Heart left ventricle (tissue), 16 donors: ENCODE results near the gene GAGE12C. TPM values are rescaled to one million over a fixed set of nuclear protein-coding genes. Genes with fewer than 3 reads are reported as not detected.
"Not testable (repeated sequence)": the region's sequence is repeated elsewhere in the genome, so short reads cannot be mapped to it uniquely, and the experiment has no call there.

Experiments
- ATAC-seq, 4 donors: fragments of 200-7000 bp; cut with Tn5 transposase; one replicate each; pipeline ENCODE4 v1.9.1; 2020 to 2022; ENCODE audit warnings: moderate library complexity in 4 of 4, mild to moderate bottlenecking in 3 of 4, moderate number of reproducible peaks in 1 of 4
- DNase-seq, 5 donors: peaks; one replicate each; pipeline ENCODE4 v3.0.0-alpha.2; 2020
- H3K27ac ChIP-seq, 12 donors: fragments of 200-600 bp; sonication (generic) in 4 of 12; one replicate each; pipeline versions ENCODE4 v1.5.0 to v1.8.0; 2016 to 2022; ENCODE audit warnings: mild to moderate bottlenecking in 2 of 12
- H3K27me3 ChIP-seq, 9 donors: fragments of 200-600 bp; sonication (generic) in 2 of 9; one replicate each; pipeline versions ENCODE4 v1.5.1 to v1.8.0; 2016 to 2022; ENCODE audit warnings: mild to moderate bottlenecking in 3 of 9
- H3K36me3 ChIP-seq, 9 donors: fragments of 200-600 bp; sonication (generic) in 2 of 9; one replicate each; pipeline versions ENCODE4 v1.5.0 to v1.8.0; 2018 to 2022; ENCODE audit warnings: mild to moderate bottlenecking in 2 of 9
- H3K4me1 ChIP-seq, 12 donors: fragments of 200-600 bp; sonication (generic) in 4 of 12; one replicate each; pipeline versions ENCODE4 v1.5.0 to v1.8.0; 2016 to 2022; ENCODE audit warnings: mild to moderate bottlenecking in 3 of 12
- H3K4me3 ChIP-seq, 12 donors: fragments of 200-600 bp; sonication (generic) in 4 of 12; one replicate each; pipeline versions ENCODE4 v1.5.0 to v1.8.0; 2017 to 2022; ENCODE audit warnings: mild to moderate bottlenecking in 9 of 12, moderate library complexity in 4 of 12
- H3K9me3 ChIP-seq, 12 donors: fragments of 200-600 bp; sonication (generic) in 4 of 12; one replicate each; pipeline versions ENCODE4 v1.5.0 to v1.8.0; 2016 to 2022; ENCODE audit warnings: mild to moderate bottlenecking in 1 of 12
- WGBS, 4 donors: extraction: QIAGEN DNeasy Blood & Tissue Kit in 2 of 4; methylation state at CpG; one replicate each; pipeline versions ENCODE4 v1.1.5 to v1.1.7; 2013 to 2018; 5-methylcytosine and 5-hydroxymethylcytosine counted together
- intact Hi-C, 10 donors: fragments of 100-400 bp; cut with DNase I; formaldehyde crosslinking; loops; one replicate each; pipeline versions ENCODE4 v1.11.1 to v1.14.2; 2022
- long read RNA-seq, 3 donors: library from polyadenylated mRNA; unstranded; transcript quantifications; one replicate each; pipeline ENCODE4 v2.0.0, GENCODE V29; 2020 to 2021
- polyA plus RNA-seq, 2 donors: library from polyadenylated mRNA; stranded (reverse); fragments of 200-250 nt; gene quantifications; one replicate each; pipeline ENCODE4 v1.2.3, GENCODE V29; 2013
- total RNA-seq, 9 donors: library from RNA; depleted of rRNA in 2 of 9; stranded (reverse); fragments of >200 nt in 2 of 9; fragmentation: NEBNext Ultra II Directional in 3 of 9; extraction: Animal tissue kit (Norgen Biotek cat#: 25700) in 3 of 9; gene quantifications; one replicate each; pipeline versions ENCODE4 v1.1.0 to v1.2.4, GENCODE V29; 2016 to 2023
- donor health status: ischemic (EF 13 %, LVEDD 7.1; RV severe dilation, severe dysfunction).
- donor health status: healthy with polysubstance abuse.
- donor health status: DM: no; HTN: yes; CAD: no.
- donor health status: DM: no; HTN: no; CAD: no.
- donor health status: ischemic (EF 25% LVEDD 6.9; RV normal size, moderate dysfunction).
- donor health status: ischemic (EF 25% LVEDD 5.7; RV mildly dilated, moderate dysfunction).
- donor health status: healthy.
- donor health status: DM: yes; HTN: yes; CAD: no.
- donor health status: ischemic (EF 35%, LVEDD 5.7; RV mildly dilated, moderate dysfunction).
- donor health status: nonischemic (EF 11% LVEDD 7.7; RV severe dilation, severe dysfunction).
- donor health status: DM: yes; HTN: yes; CAD: no.
- donor health status: PGD.
- donor health status: ischemic (EF 29% LVEDD 5.4; RV normal size, mild dysfunction).
- donor health status: nonischemic (EF 23%, LVEDD 6.1; RV moderate dilation, normal function).

GAGE12C gene
- total RNA-seq (not detected), polyA plus RNA-seq (not detected)
- long read RNA-seq, donor 1: 0 reads
- long read RNA-seq, donor 2: 0 reads
- long read RNA-seq, donor 3: 0 reads

GRCh38 chrX:49531877-49532276 lies at the start of gene GAGE12C:
Gene GAGE12C, plus strand, starts transcription at chrX:49532177. Its CDS starts 1,155 bp downstream, at chrX:49533332.
- whole genome bisulfite sequencing, 4 donors: no CpG with 5 or more reads among the region's 16 CpGs
- ATAC-seq, H3K9me3 ChIP-seq, H3K4me3 ChIP-seq, DNase-seq, H3K27me3 ChIP-seq, H3K36me3 ChIP-seq, H3K4me1 ChIP-seq, H3K27ac ChIP-seq, intact Hi-C loops: not testable (repeated sequence)

- intact Hi-C loops, H3K27me3 ChIP-seq, H3K36me3 ChIP-seq, H3K27ac ChIP-seq, ATAC-seq, DNase-seq, H3K4me3 ChIP-seq, H3K9me3 ChIP-seq, H3K4me1 ChIP-seq: not testable (repeated sequence)
- no CpG with 5 or more reads among the region's 16 CpGs for WGBS, 4 donors
Observed at GRCh38 chrX:49541433-49541832, 9.5 kb downstream of the GAGE12C start, which contains the start of gene GAGE12D. Gene GAGE12D, plus strand, starts transcription at chrX:49541733. Its CDS starts 1,155 bp downstream, at chrX:49542888.

GRCh38 chrX:49550989-49551388 lies 19.0 kb downstream of the GAGE12C start, which contains the start of gene GAGE12E:
Gene GAGE12E, plus strand, starts transcription at chrX:49551289. Its CDS starts 1,155 bp downstream, at chrX:49552444.
- H3K9me3 ChIP-seq, H3K36me3 ChIP-seq, DNase-seq, H3K27me3 ChIP-seq, H3K4me1 ChIP-seq, ATAC-seq, H3K27ac ChIP-seq, intact Hi-C loops, H3K4me3 ChIP-seq: not testable (repeated sequence)
- no CpG with 5 or more reads among the region's 16 CpGs for WGBS, 4 donors

GRCh38 chrX:49560542-49560941 lies 28.6 kb downstream of the GAGE12C start, which contains the start of gene GAGE12F:
Gene GAGE12F, plus strand, starts transcription at chrX:49560842. Its CDS starts 1,155 bp downstream, at chrX:49561997.
- not testable (repeated sequence) for H3K4me1 ChIP-seq

GRCh38 chrX:49568728-49569127 lies 36.8 kb downstream of the GAGE12C start:
- no CpG with 5 or more reads among the region's 11 CpGs for WGBS, 4 donors
- H3K9me3 ChIP-seq, H3K4me1 ChIP-seq, H3K36me3 ChIP-seq, H3K27me3 ChIP-seq, H3K27ac ChIP-seq, ATAC-seq, intact Hi-C loops, H3K4me3 ChIP-seq: not testable (repeated sequence)
- peak in 2 of 5 donors; percentile 5 to 15 for DNase-seq

More at GRCh38 chrX:49560542-49560941, 28.6 kb downstream of the GAGE12C start, which contains the start of gene GAGE12F:
- DNase-seq, H3K27me3 ChIP-seq, ATAC-seq, H3K36me3 ChIP-seq, H3K4me3 ChIP-seq, H3K9me3 ChIP-seq, intact Hi-C loops, H3K27ac ChIP-seq: not testable (repeated sequence)
- WGBS, 4 donors: no CpG with 5 or more reads among the region's 16 CpGs

- H3K36me3 ChIP-seq, H3K4me3 ChIP-seq, H3K27me3 ChIP-seq, intact Hi-C loops, H3K4me1 ChIP-seq, ATAC-seq, H3K27ac ChIP-seq, H3K9me3 ChIP-seq: not testable (repeated sequence)
- DNase-seq: peak in 1 of 5 donors; percentile 6
- 88% methylated on average over 10 of the region's 13 CpGs; no CpG with 5 or more reads in 3 of the 4 donors for WGBS, 4 donors
Observed at GRCh38 chrX:49569152-49569551, 37.2 kb downstream of the GAGE12C start.

- DNase-seq, H3K27me3 ChIP-seq, ATAC-seq, H3K4me1 ChIP-seq, H3K36me3 ChIP-seq, H3K27ac ChIP-seq, intact Hi-C loops, H3K4me3 ChIP-seq, H3K9me3 ChIP-seq: not testable (repeated sequence)
- no CpG with 5 or more reads among the region's 16 CpGs for WGBS, 4 donors
Observed at GRCh38 chrX:49570100-49570499, 38.1 kb downstream of the GAGE12C start, which contains the start of gene GAGE12G. Gene GAGE12G, plus strand, starts transcription at chrX:49570400. Its CDS starts 1,155 bp downstream, at chrX:49571555.

GRCh38 chrX:49579649-49580048 lies 47.7 kb downstream of the GAGE12C start, which contains the start of gene GAGE12H:
Gene GAGE12H, plus strand, starts transcription at chrX:49579949. Its CDS starts 1,155 bp downstream, at chrX:49581104.
- H3K27ac ChIP-seq, DNase-seq, H3K27me3 ChIP-seq, intact Hi-C loops, H3K4me3 ChIP-seq, H3K9me3 ChIP-seq, H3K36me3 ChIP-seq, H3K4me1 ChIP-seq, ATAC-seq: not testable (repeated sequence)
- no CpG with 5 or more reads among the region's 16 CpGs for WGBS, 4 donors

Other genes starting within 250 kb of the GAGE12C start
- gene GAGE10, start 228.5 kb upstream of the GAGE12C start, total RNA-seq: not detected
- not detected for gene GAGE10, start 228.5 kb upstream of the GAGE12C start, polyA plus RNA-seq
- not detected for gene GAGE12J, start 210.1 kb upstream of the GAGE12C start, total RNA-seq
- not detected for gene GAGE12J, start 210.1 kb upstream of the GAGE12C start, polyA plus RNA-seq
- gene GAGE13, start 200.6 kb upstream of the GAGE12C start, total RNA-seq: not detected
- gene GAGE13, start 200.6 kb upstream of the GAGE12C start, polyA plus RNA-seq: not detected
- not detected for gene GAGE12D, start 9.6 kb downstream of the GAGE12C start, total RNA-seq
- not detected for gene GAGE12D, start 9.6 kb downstream of the GAGE12C start, polyA plus RNA-seq
- not detected for gene GAGE12E, start 19.1 kb downstream of the GAGE12C start, total RNA-seq
- not detected for gene GAGE12E, start 19.1 kb downstream of the GAGE12C start, polyA plus RNA-seq
- gene GAGE12F, start 28.7 kb downstream of the GAGE12C start, total RNA-seq: not detected
- not detected for gene GAGE12F, start 28.7 kb downstream of the GAGE12C start, polyA plus RNA-seq
- not detected for gene GAGE12G, start 38.2 kb downstream of the GAGE12C start, total RNA-seq
- gene GAGE12G, start 38.2 kb downstream of the GAGE12C start, polyA plus RNA-seq: not detected
- not detected for gene GAGE12H, start 47.8 kb downstream of the GAGE12C start, total RNA-seq
- gene GAGE12H, start 47.8 kb downstream of the GAGE12C start, polyA plus RNA-seq: not detected
- gene GAGE2A, start 57.3 kb downstream of the GAGE12C start, total RNA-seq: not detected
- not detected for gene GAGE2A, start 57.3 kb downstream of the GAGE12C start, polyA plus RNA-seq
- gene GAGE1, start 66.8 kb downstream of the GAGE12C start, total RNA-seq: not detected
- gene GAGE1, start 66.8 kb downstream of the GAGE12C start, polyA plus RNA-seq: not detected
- gene PAGE1, start 163.8 kb downstream of the GAGE12C start, total RNA-seq: not detected
- gene PAGE1, start 163.8 kb downstream of the GAGE12C start, polyA plus RNA-seq: not detected